Embryonic facial prominence (tissue), 1 donor: ENCODE results near the gene GYS1.
"Not testable (repeated sequence)": the region's sequence is repeated elsewhere in the genome, so short reads cannot be mapped to it uniquely, and the experiment has no call there.

Experiments used
- DNase-seq: peaks from one replicate; pipeline ENCODE4 v3.0.0-alpha.2; 2016; ENCODE audit errors: extremely low spot score

Gene GYS1

DNA sequence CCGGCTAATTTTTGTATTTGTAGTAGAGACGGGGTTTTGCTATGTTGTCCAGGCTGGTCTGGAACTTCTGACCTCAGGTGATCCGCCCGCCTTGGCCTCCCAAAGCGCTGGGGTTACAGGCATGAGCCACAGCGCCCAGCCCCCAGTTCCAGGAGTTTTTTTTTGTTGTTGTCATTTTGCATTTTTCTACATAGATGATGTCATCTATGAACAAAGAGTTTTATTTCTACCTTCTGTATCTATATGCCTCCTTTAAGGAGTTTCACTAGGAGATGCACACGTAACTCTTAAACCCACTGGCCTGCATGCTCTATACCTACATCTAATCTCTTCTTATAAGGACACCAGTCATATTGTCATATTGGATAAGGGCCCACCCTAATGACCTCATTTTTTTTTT lies 54.9 kb downstream of the GYS1 start:
- no peak for DNase-seq

DNA sequence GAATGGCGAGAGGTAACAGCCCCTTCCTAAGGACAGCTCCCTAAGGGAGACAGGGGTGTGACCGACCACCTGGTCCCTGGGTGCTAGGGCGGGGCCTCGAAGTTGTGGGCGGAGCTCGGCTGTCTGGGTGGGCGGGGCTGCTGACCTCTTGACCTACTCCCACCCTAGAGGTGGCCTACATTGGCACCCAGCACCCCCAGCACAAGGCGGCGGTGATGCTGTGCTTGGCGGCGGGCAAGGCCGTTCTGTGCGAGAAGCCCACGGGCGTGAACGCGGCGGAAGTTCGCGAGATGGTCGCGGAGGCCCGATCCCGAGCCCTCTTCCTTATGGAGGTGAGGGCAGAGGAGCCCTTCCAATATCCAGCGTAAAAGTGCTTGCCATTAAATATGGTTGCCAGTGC lies 57.2 kb downstream of the GYS1 start:
- DNase-seq, result no peak

DNA sequence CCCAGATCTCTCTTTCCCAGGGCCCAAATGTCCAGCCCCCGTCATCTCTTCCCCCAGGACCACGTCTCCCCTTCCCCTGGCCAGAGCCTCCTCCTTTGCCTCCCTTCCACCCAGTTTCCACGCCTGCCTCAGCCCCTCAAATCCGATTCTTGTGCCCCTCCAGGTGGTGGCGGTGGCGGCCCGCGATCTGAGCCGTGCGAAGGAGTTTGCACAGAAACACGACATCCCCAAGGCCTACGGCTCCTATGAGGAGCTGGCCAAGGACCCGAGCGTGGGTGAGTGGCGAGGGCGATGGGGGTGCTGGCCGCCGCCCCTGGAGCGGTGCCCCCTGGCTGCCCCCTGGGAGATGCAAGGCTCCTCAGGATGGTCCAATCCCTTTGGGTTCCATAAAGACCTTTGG lies 58.3 kb downstream of the GYS1 start:
- DNase-seq, result no peak

DNA sequence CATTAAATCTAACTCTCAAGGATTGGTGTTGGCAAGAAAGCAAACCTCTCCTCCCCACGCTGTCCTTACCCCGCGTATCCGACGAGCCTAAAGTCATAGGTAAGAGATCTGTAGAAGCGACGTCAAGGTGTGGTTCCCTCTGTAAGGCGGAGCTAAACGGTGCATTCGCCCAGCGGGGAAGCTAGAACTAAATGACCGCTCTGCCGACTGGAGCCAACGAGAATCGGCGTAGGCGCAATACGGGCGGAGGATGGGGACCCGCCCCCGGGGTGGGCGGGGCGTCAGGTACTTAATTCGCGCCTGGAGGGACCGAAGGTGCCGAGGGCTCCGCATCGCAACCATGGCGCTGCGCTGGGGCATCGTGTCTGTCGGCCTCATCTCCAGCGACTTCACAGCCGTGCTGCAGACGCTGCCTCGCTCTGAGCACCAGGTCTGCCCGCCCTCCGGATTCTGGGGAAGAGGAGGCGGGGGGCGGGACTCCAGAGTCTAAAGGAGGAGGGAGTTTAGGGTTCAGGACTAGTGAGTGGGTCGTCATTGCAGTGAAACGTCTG lies 59.7 kb downstream of the GYS1 start, which contains the start of gene DHDH:
Gene DHDH, plus strand, starts transcription at position 318 of the 551 bp plus-strand sequence. Its CDS starts 23 bp downstream, at position 341.
- peak; percentile 44 for DNase-seq

- DNase-seq, result no peak
Observed at GRCh38 chr19:48928164-48929025, 64.7 kb downstream of the GYS1 start.

- not testable (repeated sequence) for DNase-seq
Observed at GRCh38 chr19:48927692-48928091, 65.4 kb downstream of the GYS1 start.

DNA sequence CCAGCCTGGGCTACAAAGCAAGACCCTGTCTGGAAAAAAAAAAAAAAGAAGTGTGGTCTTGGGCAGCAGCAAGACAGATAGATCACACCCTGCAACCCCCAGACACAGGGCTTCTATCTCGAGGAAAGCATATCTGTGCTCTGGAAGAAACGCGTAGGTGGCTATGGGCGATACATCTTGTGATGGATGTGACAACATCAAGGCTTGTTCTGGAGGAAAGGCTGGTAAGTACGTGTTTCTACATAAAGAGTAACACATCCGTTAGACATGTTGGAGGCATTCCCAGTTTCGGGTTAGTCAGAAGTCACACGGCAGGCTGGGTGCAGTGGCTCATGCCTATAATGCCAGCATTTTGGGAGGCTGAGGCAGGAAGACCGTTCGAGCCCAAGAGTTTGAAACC lies 66.2 kb downstream of the GYS1 start:
- DNase-seq, result no peak

DNA sequence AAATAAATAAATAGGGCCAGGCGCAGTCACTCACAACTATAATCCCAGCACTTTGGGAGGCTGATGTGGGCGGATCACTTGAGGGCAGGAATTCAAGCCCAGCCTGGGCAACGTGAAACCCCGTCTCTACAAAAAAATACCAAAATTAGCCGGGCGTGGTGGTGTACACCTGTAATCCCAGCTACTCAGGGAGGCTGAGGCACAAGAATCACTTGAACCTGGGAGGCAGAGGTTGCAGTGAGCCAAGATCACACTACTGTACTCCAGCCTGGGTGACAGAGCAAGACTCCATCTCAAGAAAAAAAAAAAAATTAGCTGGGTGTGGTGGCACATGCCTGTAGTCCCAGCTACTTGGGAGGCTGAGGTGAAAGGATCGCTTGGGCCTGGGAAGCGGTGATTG lies 67.2 kb downstream of the GYS1 start:
- DNase-seq, result not testable (repeated sequence)

- no peak for DNase-seq
Observed at GRCh38 chr19:48925240-48925843, 67.8 kb downstream of the GYS1 start.

DNA sequence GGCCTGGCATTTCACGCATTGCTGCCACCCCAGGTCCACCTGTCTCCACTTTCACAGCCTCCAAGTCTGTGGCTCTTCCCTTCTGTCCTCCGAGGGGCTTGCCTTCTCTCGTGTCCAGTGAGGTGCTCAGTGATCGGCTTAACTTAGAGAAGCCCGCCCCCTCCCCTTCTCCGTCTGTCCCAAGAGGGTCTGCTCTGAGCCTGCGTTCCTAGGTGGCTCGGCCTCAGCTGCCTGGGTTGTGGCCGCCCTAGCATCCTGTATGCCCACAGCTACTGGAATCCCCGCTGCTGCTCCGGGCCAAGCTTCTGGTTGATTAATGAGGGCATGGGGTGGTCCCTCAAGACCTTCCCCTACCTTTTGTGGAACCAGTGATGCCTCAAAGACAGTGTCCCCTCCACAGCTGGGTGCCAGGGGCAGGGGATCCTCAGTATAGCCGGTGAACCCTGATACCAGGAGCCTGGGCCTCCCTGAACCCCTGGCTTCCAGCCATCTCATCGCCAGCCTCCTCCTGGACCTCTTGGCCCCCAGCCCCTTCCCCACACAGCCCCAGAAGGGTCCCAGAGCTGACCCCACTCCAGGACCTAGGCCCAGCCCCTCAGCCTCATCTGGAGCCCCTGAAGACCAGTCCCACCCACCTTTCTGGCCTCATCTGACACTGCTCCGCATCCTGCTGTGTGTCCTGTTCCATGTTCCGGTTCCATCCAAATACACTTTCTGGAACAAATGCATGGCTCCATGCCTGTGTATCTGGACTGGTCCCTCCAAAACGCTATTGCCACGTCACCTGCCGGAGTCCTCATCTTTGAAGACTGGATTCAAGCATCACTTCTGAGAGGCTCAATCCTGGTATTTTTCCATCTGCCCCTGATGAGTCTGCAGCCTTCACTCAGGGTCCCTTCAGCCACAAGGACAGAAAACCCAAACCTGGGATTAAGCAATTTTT lies 70.3 kb downstream of the GYS1 start:
- DNase-seq, result no peak

- DNase-seq, result no peak
Observed at GRCh38 chr19:48921721-48922500, 71.2 kb downstream of the GYS1 start.

- DNase-seq, result no peak
Observed at GRCh38 chr19:48920949-48921348, 72.2 kb downstream of the GYS1 start.

DNA sequence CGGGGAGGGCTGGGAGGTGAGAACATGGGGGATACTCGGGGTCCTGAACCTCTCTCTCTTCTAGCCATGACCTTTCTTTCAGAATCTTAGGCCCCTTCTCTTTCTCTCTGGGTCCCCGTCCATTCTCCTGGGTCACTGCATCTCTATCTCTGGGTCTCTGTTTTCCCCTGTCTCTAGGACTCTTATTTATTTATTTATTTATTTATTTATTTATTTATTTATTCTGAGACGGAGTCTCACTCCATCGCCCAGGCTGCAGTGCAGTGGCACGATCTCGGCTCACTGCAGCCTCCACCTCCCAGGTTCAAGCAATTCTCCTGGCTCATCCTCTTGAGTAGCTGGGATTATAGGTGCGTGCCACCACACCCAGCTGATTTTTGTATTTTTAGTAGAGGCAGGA lies 73.8 kb downstream of the GYS1 start:
- not testable (repeated sequence) for DNase-seq

DNA sequence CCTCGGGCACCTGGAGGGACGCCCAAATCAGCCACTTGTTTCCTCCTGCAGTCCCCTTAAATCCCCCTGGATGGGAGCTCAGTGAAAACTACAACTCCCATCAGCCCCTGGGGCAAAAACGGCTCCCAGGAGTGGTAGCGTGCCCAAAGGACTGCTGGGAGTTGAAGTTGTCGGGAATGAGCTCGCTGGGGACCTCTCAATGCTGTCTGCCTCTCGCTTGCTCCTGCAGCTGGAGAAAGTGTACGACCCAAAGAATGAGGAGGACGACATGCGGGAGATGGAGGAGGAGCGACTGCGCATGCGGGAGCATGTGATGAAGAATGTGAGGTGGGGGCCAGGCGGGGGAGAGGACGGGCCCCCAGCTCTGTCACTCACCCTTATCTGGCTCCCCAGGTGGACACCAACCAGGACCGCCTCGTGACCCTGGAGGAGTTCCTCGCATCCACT lies 74.3 kb downstream of the GYS1 start:
- no peak for DNase-seq
